Astrocyte (in vitro differentiated cells and primary cell): ENCODE results near the gene CFAP97D2. TPM values are rescaled to one million over a fixed set of nuclear protein-coding genes. Genes with fewer than 3 reads are reported as not detected.

Experiments used
- DNase-seq: peaks from one replicate; pipeline ENCODE4 v3.0.0-alpha.2; 2010; ENCODE audit warnings: low read depth
- FAIRE-seq: peaks from 2 replicates; lab custom pipeline; 2011; peaks lifted over from hg19 to GRCh38; lab: Jason Lieb, UNC
- H2AFZ ChIP-seq: 2 replicates; pipeline ENCODE4 v1.6.0; 2012; ENCODE audit warnings: low read depth, low read length, inconsistent platforms
- H3K27ac ChIP-seq: 2 replicates; pipeline ENCODE4 v1.5.1; 2011; ENCODE audit warnings: low read depth, low read length, inconsistent platforms
- H3K27me3 ChIP-seq: 2 replicates; pipeline ENCODE4 v1.6.0; 2011; ENCODE audit warnings: low read length, inconsistent platforms; ENCODE audit not compliant: insufficient read depth
- H3K36me3 ChIP-seq: 2 replicates; pipeline ENCODE4 v1.5.1; 2011; ENCODE audit warnings: low read length, inconsistent platforms; ENCODE audit not compliant: insufficient read depth
- H3K4me1 ChIP-seq: 2 replicates; pipeline ENCODE4 v1.5.1; 2011; ENCODE audit warnings: low read length, inconsistent platforms; ENCODE audit not compliant: insufficient read depth
- H3K4me2 ChIP-seq: 2 replicates; pipeline ENCODE4 v1.6.0; 2012; ENCODE audit warnings: low read length, inconsistent platforms
- H3K4me3 ChIP-seq: 2 replicates; pipeline ENCODE4 v1.5.1; 2011; ENCODE audit warnings: low read depth, mild to moderate bottlenecking, low read length, inconsistent platforms; ENCODE audit not compliant: insufficient read depth
- H3K79me2 ChIP-seq: 2 replicates; pipeline ENCODE4 v1.6.0; 2012; ENCODE audit warnings: mild to moderate bottlenecking, low read length, inconsistent platforms; ENCODE audit not compliant: insufficient read depth
- H3K9ac ChIP-seq: 2 replicates; pipeline ENCODE4 v1.6.0; 2012; ENCODE audit warnings: mild to moderate bottlenecking, low read length, inconsistent platforms
- H3K9me3 ChIP-seq: 2 replicates; pipeline ENCODE4 v1.5.1; 2012; ENCODE audit warnings: low read depth, mild to moderate bottlenecking, low read length, inconsistent platforms; ENCODE audit not compliant: insufficient read depth
- H4K20me1 ChIP-seq: 2 replicates; pipeline ENCODE4 v1.6.0; 2012; ENCODE audit warnings: low read length, inconsistent platforms; ENCODE audit not compliant: insufficient read depth
- H3K27ac Mint-ChIP-seq: one replicate; pipeline ENCODE4 v1.8.0; 2021; ENCODE audit warnings: mild to moderate bottlenecking, mixed read lengths; ENCODE audit not compliant: unreplicated experiment
- H3K27me3 Mint-ChIP-seq: one replicate; pipeline ENCODE4 v1.8.0; 2021; ENCODE audit warnings: low read depth, mixed read lengths; ENCODE audit not compliant: unreplicated experiment
- H3K36me3 Mint-ChIP-seq: one replicate; pipeline ENCODE4 v1.8.0; 2021; ENCODE audit warnings: low read depth, mixed read lengths; ENCODE audit not compliant: unreplicated experiment
- H3K4me1 Mint-ChIP-seq: one replicate; pipeline ENCODE4 v1.8.0; 2021; ENCODE audit warnings: low read depth, mixed read lengths; ENCODE audit not compliant: unreplicated experiment
- H3K4me3 Mint-ChIP-seq: one replicate; pipeline ENCODE4 v1.8.0; 2021; ENCODE audit warnings: mild to moderate bottlenecking, moderate library complexity, mixed read lengths; ENCODE audit not compliant: unreplicated experiment
- H3K9me3 Mint-ChIP-seq: one replicate; pipeline ENCODE4 v1.8.0; 2021; ENCODE audit warnings: mild to moderate bottlenecking, mixed read lengths; ENCODE audit not compliant: unreplicated experiment
- EZH2 ChIP-seq: IDR thresholded peaks from 2 replicates; pipeline ENCODE4 v1.6.1; 2012; ENCODE audit warnings: mild to moderate bottlenecking, low read length, inconsistent platforms; ENCODE audit not compliant: insufficient read depth
- total RNA-seq: library from RNA; stranded (reverse); gene quantifications from 2 replicates; pipeline ENCODE4 v1.2.1, GENCODE V29; 2021
- TF ChIP-seq, protein P1 (sequence below): IDR thresholded peaks from 2 replicates; pipeline ENCODE4 v1.5.1; 2011; ENCODE audit warnings: low read depth, mild to moderate bottlenecking, inconsistent platforms, low read length, moderate library complexity; ENCODE audit not compliant: insufficient read depth

The CFAP97D2 gene
- total RNA-seq, 1 donor from 2014 or later = not detected

DNA sequence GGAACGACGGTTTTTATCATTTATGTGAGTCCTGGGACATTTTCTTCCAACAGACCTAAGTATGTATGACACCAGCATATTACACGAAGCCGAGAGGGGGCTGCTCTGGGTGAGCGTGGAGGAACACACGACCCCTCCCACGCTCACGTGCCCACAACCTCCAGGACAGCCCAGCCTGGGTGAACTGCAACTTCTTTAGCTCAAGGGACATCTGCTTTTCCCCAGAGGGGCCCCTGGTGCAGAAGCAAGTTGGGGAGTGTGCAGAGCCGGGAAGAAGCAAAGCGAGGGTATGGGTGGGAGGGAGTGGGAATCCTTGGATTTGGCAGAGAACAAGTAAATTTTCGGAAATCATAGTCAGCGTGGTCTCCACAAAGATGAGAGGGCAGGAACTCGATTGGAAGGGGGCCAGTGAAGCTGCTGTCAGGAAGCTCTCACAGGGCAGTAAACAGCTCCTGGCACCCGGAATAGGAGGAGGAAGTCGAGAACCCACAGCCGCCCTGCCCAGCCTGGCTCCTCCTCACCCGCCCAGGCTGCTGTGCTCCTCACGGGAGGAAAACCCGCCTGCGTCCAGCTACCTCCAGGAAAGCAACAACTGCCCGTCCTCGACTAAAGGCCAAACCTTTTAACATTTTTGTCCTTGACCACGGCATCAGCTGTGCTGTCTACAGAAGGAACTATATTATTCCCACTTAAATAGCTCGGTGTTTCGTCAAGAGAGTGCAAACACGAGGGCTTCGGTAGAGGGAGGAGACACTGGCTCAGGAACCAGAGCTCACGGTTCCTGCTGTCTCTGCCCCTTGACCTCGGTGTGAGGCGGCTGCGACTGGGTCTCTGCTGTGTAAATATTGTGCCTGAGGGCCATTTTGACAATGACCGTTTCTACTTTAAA is 17.2 kb upstream of the CFAP97D2 start:
- H3K36me3 ChIP-seq = no peaks in the 10 kb centered on the region
- peak overlapping the region; percentile 5 for H3K4me2 ChIP-seq
- no peak overlapping the region for H3K4me3 ChIP-seq
- Mint-ChIP-seq H3K27ac (no peak overlapping the region), H3K4me3 (no peak overlapping the region), H3K27me3 (peaks cover 43% of the 10 kb centered on the region), H3K36me3 (peaks cover 5% of the 10 kb centered on the region), H3K9me3 (peaks cover 5% of the 10 kb centered on the region), H3K4me1 (no peaks in the 10 kb centered on the region)
- H4K20me1 ChIP-seq = no peaks in the 10 kb centered on the region
- FAIRE-seq (no peak), DNase-seq (peak; percentile 25)
- no peaks in the 10 kb centered on the region for H3K79me2 ChIP-seq
- H3K27ac ChIP-seq = no peak overlapping the region
- peaks cover 5% of the 10 kb centered on the region for H3K27me3 ChIP-seq
- H2AFZ ChIP-seq = no peak overlapping the region
- H3K9me3 ChIP-seq = no peaks in the 10 kb centered on the region
- peaks cover 4% of the 10 kb centered on the region for H3K4me1 ChIP-seq
- TF ChIP-seq, protein P1, sequence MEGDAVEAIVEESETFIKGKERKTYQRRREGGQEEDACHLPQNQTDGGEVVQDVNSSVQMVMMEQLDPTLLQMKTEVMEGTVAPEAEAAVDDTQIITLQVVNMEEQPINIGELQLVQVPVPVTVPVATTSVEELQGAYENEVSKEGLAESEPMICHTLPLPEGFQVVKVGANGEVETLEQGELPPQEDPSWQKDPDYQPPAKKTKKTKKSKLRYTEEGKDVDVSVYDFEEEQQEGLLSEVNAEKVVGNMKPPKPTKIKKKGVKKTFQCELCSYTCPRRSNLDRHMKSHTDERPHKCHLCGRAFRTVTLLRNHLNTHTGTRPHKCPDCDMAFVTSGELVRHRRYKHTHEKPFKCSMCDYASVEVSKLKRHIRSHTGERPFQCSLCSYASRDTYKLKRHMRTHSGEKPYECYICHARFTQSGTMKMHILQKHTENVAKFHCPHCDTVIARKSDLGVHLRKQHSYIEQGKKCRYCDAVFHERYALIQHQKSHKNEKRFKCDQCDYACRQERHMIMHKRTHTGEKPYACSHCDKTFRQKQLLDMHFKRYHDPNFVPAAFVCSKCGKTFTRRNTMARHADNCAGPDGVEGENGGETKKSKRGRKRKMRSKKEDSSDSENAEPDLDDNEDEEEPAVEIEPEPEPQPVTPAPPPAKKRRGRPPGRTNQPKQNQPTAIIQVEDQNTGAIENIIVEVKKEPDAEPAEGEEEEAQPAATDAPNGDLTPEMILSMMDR = no peak
- no peak for TF ChIP-seq EZH2
- H3K9ac ChIP-seq = no peak overlapping the region

DNA sequence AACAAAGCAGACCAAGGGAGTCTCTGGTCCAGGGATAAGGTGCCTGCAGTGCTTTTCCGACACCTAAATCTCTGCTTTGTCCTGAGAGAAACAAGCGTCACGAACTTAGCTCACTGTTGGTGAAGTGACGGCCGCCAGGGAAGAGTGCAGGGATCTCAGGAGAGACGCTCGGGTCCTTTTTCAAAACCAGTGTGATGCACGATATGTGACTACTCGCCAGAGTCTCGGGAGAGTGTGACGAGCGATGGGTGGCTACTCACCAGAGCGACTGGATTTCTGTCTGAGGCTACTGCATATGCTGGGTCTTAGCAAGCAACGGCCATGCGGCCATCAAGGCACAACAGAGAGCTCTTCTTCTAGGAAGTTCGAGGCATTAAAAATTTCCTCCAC is 16.5 kb upstream of the CFAP97D2 start:
- Histone ChIP-seq H3K79me2 (no peaks in the 10 kb centered on the region), H3K9me3 (no peaks in the 10 kb centered on the region), H4K20me1 (no peaks in the 10 kb centered on the region), H3K4me1 (peaks cover 7% of the 10 kb centered on the region), H3K36me3 (no peaks in the 10 kb centered on the region), H2AFZ (no peak overlapping the region), H3K4me3 (no peak overlapping the region), H3K9ac (no peak overlapping the region), H3K27ac (no peak overlapping the region), H3K27me3 (peaks cover 5% of the 10 kb centered on the region), H3K4me2 (no peak overlapping the region)
- H3K9me3 Mint-ChIP-seq = peaks cover 5% of the 10 kb centered on the region
- H3K27me3 Mint-ChIP-seq = peaks cover 42% of the 10 kb centered on the region
- peak overlapping the region; percentile 62 for H3K27ac Mint-ChIP-seq
- no peak for DNase-seq
- no peaks in the 10 kb centered on the region for H3K4me1 Mint-ChIP-seq
- TF ChIP-seq, protein P1 = no peak
- no peak for TF ChIP-seq EZH2
- H3K4me3 Mint-ChIP-seq = no peak overlapping the region
- no peak for FAIRE-seq
- peaks cover 5% of the 10 kb centered on the region for H3K36me3 Mint-ChIP-seq

DNA sequence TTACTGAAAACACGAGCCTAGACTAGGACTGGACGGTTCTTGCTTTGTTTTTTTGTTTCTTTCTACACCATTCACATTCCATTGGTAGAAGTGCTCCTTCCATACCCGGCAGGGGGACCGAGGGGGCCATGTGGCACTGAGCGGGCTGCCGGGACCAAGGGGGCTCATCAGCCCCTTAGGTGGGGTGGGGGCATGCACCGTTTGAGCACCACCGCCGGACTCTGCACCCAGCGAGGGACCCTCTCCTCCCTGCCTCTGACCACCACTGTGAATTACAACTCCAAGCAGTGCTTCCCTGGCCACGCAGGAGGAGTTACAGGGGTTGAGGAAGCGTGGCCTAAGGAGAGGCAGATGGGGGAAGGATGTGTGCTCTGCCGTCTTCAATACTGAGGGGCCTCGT is 15.0 kb upstream of the CFAP97D2 start:
- Histone ChIP-seq H3K4me2 (no peak overlapping the region), H3K9ac (no peak overlapping the region), H3K79me2 (no peaks in the 10 kb centered on the region), H3K27ac (no peak overlapping the region), H4K20me1 (no peaks in the 10 kb centered on the region), H3K4me3 (no peak overlapping the region), H3K27me3 (peaks cover 5% of the 10 kb centered on the region), H3K36me3 (no peaks in the 10 kb centered on the region), H2AFZ (no peak overlapping the region), H3K4me1 (peaks cover 7% of the 10 kb centered on the region), H3K9me3 (no peaks in the 10 kb centered on the region)
- Mint-ChIP-seq H3K4me1 (no peaks in the 10 kb centered on the region), H3K27me3 (peaks cover 51% of the 10 kb centered on the region), H3K27ac (no peak overlapping the region), H3K4me3 (no peak overlapping the region), H3K36me3 (peaks cover 2% of the 10 kb centered on the region), H3K9me3 (peaks cover 7% of the 10 kb centered on the region)
- DNase-seq (no peak), FAIRE-seq (no peak)
- TF ChIP-seq, protein P1 = no peak
- no peak for TF ChIP-seq EZH2
